AG04450 (cell line): ENCODE measurements around the gene KCNQ4. TPM values are rescaled to one million over a fixed set of nuclear protein-coding genes. Genes with fewer than 3 reads are reported as not detected.

Experiments
- CTCF ChIA-PET: fragments of 300-600, 350-600 bp; formaldehyde crosslinking; extraction: SDS; loops from one replicate; lab custom pipeline; 2022; ENCODE audit warnings: antibody characterized with exemption, inconsistent platforms; lab: Charles Lee
- POLR2A ChIA-PET: fragments of 350-600 bp; formaldehyde crosslinking; extraction: SDS; loops from one replicate; lab custom pipeline; 2021; ENCODE audit warnings: antibody characterized with exemption, inconsistent platforms; lab: Yijun Ruan, JAX
- DNase-seq: peaks from one replicate; pipeline ENCODE4 v3.0.0-alpha.2; 2011; ENCODE audit warnings: low read depth, low spot score
- H3K27ac ChIP-seq: one replicate; pipeline ENCODE4 v1.5.1; 2012; ENCODE audit warnings: low read depth, low read length, control low read depth
- H3K27me3 ChIP-seq: one replicate; pipeline ENCODE4 v1.6.0; 2012; ENCODE audit warnings: low read length; ENCODE audit not compliant: control insufficient read depth, insufficient read depth
- H3K4me3 ChIP-seq: 2 replicates; pipeline ENCODE4 v1.5.1; 2011; ENCODE audit warnings: mild to moderate bottlenecking, low read depth, low read length, control low read depth
- H3K9me3 ChIP-seq: 2 replicates; pipeline ENCODE4 v1.5.1; 2012; ENCODE audit warnings: low read length; ENCODE audit not compliant: control insufficient read depth, insufficient read depth
- CTCF ChIP-seq: IDR thresholded peaks from 2 replicates; pipeline ENCODE4 v1.5.1; 2011; ENCODE audit warnings: low read depth, low read length, control low read depth, inconsistent platforms
- polyA plus RNA-seq: library from polyadenylated mRNA; depleted of rRNA; stranded (reverse); fragments of >200 nt; gene quantifications from 2 replicates; pipeline ENCODE4 v1.2.3, GENCODE V29; 2011

The KCNQ4 gene
- polyA plus RNA-seq, 1 experiment, result not detected

GRCh38 chr1:40770296-40771070 is 13.1 kb upstream of the KCNQ4 start:
- POLR2A ChIA-PET, result no interaction called here
- Histone ChIP-seq H3K9me3 (no peaks in the 10 kb centered on the region), H3K4me3 (no peak overlapping the region), H3K27me3 (no peaks in the 10 kb centered on the region), H3K27ac (no peak overlapping the region)
- CTCF ChIA-PET, result interaction anchor here (1.0 to 6.5 kb wide), 3 partner anchors 79 to 237 kb away, joined by 3 to 64 read pairs (median 27); no protein-coding TSS in a partner anchor
- DNase-seq, result no peak
- 0 out of 2 replicates have a peak, but pooled peaks have one; percentile 2 for TF ChIP-seq CTCF

- H3K9me3 ChIP-seq, result peaks cover 7% of the 10 kb centered on the region
- TF ChIP-seq CTCF, result no peak
- no peak for DNase-seq
- CTCF ChIA-PET, result interaction anchor here (0.6 to 6.5 kb wide), 4 partner anchors 8 to 178 kb away, joined by 3 to 64 read pairs (median 29); no protein-coding TSS in a partner anchor
- POLR2A ChIA-PET, result no interaction called here
- H3K4me3 ChIP-seq, result no peak overlapping the region
- H3K27me3 ChIP-seq, result no peaks in the 10 kb centered on the region
- no peak overlapping the region for H3K27ac ChIP-seq
Observed at GRCh38 chr1:40772146-40772955, 11.2 kb upstream of the KCNQ4 start.

- Histone ChIP-seq H3K27me3 (no peaks in the 10 kb centered on the region), H3K9me3 (peaks cover 10% of the 10 kb centered on the region), H3K27ac (no peak overlapping the region), H3K4me3 (no peak overlapping the region)
- CTCF ChIA-PET, result interaction anchor here (0.7 to 6.5 kb wide), 20 partner anchors 9 to 249 kb away, joined by 3 to 64 read pairs (median 4); no protein-coding TSS in a partner anchor
- TF ChIP-seq CTCF, result no peak
- no peak for DNase-seq
- POLR2A ChIA-PET, result interaction anchor here (0.9 kb wide), 1 partner anchor 179 kb away, joined by 3 read pairs; no protein-coding TSS in a partner anchor
Observed at GRCh38 chr1:40773748-40774265, 9.8 kb upstream of the KCNQ4 start.

GRCh38 chr1:40774266-40774998 is 9.2 kb upstream of the KCNQ4 start:
- TF ChIP-seq CTCF, result peak; percentile 70
- no peaks in the 10 kb centered on the region for H3K27me3 ChIP-seq
- ChIA-PET CTCF (interaction anchor here (0.6 to 6.5 kb wide), 30 partner anchors 8 to 248 kb away, joined by 3 to 64 read pairs (median 4); no protein-coding TSS in a partner anchor), POLR2A (interaction anchor here (0.9 to 1.1 kb wide), 2 partner anchors 83 to 178 kb away, joined by 3 to 5 read pairs; partner anchors contain the start of gene NFYC)
- no peak overlapping the region for H3K27ac ChIP-seq
- H3K9me3 ChIP-seq, result peaks cover 10% of the 10 kb centered on the region
- no peak for DNase-seq
- no peak overlapping the region for H3K4me3 ChIP-seq
